Ishikawa (cell line): ENCODE measurements around the gene SCEL.

Experiments used
- CREB1 ChIP-seq: IDR thresholded peaks from 2 replicates; pipeline ENCODE4 v1.6.1; 2012; ENCODE audit warnings: low read depth
- EP300 ChIP-seq: IDR thresholded peaks from 2 replicates; pipeline ENCODE4 v1.6.1; 2012; ENCODE audit warnings: borderline replicate concordance
- MAX ChIP-seq: IDR thresholded peaks from 2 replicates; pipeline ENCODE4 v1.6.1; 2012
- NFIC ChIP-seq: IDR thresholded peaks from 2 replicates; pipeline ENCODE4 v1.6.1; 2012
- TEAD4 ChIP-seq: IDR thresholded peaks from 2 replicates; pipeline ENCODE4 v1.6.1; 2012
- YY1 ChIP-seq: IDR thresholded peaks from 2 replicates; pipeline ENCODE4 v1.6.1; 2012; ENCODE audit warnings: low read depth

DNA sequence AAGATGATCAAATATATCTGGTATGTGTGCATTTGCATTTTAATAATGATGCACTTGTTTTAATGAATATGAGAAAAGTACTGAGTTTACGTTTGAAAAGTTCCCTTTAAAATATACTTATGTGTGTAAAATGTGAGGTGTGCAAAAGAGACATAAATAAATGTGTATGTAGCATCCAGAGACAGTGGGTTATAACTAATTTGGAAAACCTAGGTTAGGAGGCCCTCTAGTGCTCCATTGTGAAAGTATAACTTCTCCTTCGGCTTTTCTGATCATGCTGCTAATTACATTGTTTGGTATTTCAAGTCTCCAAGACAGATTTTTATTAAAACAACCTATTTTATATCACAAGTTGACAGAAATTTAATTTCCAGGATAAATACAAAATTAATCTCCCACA is 30.1 kb downstream of the SCEL start:
- TF ChIP-seq TEAD4 (no peak), MAX (no peak), EP300 (no peak), YY1 (no peak), CREB1 (no peak), NFIC (no peak)
